GM23338 (cell line): ENCODE measurements around the gene ATP8A2.

Experiments used
- CREB1 ChIP-seq: fragments of 250-450 bp; sonication (Bioruptor Pico); IDR thresholded peaks from 2 replicates; pipeline ENCODE4 v1.5.0; 2020; ENCODE audit warnings: low read depth, mild to moderate bottlenecking, moderate library complexity
- EZH2phosphoT487 ChIP-seq: fragments of 200-600 bp; sonication (generic); IDR thresholded peaks from one replicate; pipeline ENCODE4 v1.8.1; 2018; ENCODE audit warnings: antibody characterized with exemption; ENCODE audit not compliant: unreplicated experiment
- JUNB ChIP-seq: IDR thresholded peaks from one replicate; pipeline ENCODE4 v1.6.1; 2016; ENCODE audit warnings: antibody characterized with exemption; ENCODE audit not compliant: unreplicated experiment
- POLR2AphosphoS5 ChIP-seq: IDR thresholded peaks from 2 replicates; pipeline ENCODE4 v1.6.1; 2016; ENCODE audit warnings: antibody characterized with exemption, low read depth
- TF ChIP-seq, protein P1 (sequence below): IDR thresholded peaks from one replicate; pipeline ENCODE4 v1.6.1; 2018; ENCODE audit warnings: antibody characterized with exemption; ENCODE audit not compliant: unreplicated experiment
- TF ChIP-seq, protein P2 (sequence below), 2 experiments: fragments of 200-600 bp in 1 of 2; sonication (generic) in 1 of 2; conservative IDR thresholded peaks; 2 replicates each; pipeline versions ENCODE4 v1.5.1 to v1.6.1; 2016 to 2017; ENCODE audit warnings: antibody characterized with exemption in 2 of 2, low read depth in 2 of 2, mild to moderate bottlenecking in 2 of 2, moderate library complexity in 1 of 2

DNA sequence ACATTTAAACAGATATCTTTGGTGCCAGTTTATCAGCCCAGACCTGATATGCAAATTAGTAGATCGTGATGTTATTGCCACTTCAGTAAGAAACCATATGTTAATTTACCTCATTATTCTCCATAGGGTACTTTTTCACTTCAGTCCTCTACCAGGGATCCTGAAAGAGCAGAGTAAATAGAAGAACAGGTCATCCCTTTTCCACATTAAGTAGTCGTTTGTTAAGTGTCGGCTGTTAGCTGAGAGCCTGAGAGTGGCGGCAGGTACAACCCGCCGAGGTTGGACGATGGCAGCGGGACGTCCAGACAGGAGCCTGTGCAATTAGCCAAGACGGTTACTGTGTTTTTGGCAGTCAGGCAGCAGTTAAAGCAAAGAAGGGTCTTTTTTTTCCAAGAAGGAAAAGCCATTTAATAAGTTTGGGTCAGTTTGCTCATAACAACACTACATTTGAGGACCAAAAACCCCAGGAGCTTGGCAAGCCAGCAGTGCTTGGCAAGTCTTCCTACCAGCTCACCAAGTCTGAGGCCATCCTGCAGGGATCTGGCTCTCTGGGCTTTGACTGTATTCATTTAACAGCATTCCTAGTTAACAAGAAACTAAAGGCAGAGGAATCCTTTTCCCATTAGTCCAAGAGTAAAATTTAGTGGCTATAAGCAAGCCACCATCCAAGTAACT lies 448.2 kb downstream of the ATP8A2 start:
- TF ChIP-seq POLR2AphosphoS5 (no peak), EZH2phosphoT487 (no peak), JUNB (no peak), CREB1 (no peak)
- TF ChIP-seq, protein P1, sequence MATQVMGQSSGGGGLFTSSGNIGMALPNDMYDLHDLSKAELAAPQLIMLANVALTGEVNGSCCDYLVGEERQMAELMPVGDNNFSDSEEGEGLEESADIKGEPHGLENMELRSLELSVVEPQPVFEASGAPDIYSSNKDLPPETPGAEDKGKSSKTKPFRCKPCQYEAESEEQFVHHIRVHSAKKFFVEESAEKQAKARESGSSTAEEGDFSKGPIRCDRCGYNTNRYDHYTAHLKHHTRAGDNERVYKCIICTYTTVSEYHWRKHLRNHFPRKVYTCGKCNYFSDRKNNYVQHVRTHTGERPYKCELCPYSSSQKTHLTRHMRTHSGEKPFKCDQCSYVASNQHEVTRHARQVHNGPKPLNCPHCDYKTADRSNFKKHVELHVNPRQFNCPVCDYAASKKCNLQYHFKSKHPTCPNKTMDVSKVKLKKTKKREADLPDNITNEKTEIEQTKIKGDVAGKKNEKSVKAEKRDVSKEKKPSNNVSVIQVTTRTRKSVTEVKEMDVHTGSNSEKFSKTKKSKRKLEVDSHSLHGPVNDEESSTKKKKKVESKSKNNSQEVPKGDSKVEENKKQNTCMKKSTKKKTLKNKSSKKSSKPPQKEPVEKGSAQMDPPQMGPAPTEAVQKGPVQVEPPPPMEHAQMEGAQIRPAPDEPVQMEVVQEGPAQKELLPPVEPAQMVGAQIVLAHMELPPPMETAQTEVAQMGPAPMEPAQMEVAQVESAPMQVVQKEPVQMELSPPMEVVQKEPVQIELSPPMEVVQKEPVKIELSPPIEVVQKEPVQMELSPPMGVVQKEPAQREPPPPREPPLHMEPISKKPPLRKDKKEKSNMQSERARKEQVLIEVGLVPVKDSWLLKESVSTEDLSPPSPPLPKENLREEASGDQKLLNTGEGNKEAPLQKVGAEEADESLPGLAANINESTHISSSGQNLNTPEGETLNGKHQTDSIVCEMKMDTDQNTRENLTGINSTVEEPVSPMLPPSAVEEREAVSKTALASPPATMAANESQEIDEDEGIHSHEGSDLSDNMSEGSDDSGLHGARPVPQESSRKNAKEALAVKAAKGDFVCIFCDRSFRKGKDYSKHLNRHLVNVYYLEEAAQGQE = no peak
- TF ChIP-seq, protein P2, sequence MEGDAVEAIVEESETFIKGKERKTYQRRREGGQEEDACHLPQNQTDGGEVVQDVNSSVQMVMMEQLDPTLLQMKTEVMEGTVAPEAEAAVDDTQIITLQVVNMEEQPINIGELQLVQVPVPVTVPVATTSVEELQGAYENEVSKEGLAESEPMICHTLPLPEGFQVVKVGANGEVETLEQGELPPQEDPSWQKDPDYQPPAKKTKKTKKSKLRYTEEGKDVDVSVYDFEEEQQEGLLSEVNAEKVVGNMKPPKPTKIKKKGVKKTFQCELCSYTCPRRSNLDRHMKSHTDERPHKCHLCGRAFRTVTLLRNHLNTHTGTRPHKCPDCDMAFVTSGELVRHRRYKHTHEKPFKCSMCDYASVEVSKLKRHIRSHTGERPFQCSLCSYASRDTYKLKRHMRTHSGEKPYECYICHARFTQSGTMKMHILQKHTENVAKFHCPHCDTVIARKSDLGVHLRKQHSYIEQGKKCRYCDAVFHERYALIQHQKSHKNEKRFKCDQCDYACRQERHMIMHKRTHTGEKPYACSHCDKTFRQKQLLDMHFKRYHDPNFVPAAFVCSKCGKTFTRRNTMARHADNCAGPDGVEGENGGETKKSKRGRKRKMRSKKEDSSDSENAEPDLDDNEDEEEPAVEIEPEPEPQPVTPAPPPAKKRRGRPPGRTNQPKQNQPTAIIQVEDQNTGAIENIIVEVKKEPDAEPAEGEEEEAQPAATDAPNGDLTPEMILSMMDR (conservative IDR thresholded peaks at IDR 0.05; ENCODE audit: low read depth in 2 of 2) = no peak
